CD14-positive monocyte (primary cell): ENCODE results near the gene CREB5. TPM values are rescaled to one million over a fixed set of nuclear protein-coding genes. Genes with fewer than 3 reads are reported as not detected.

Source experiments
- DNase-seq, 3 donors: peaks; one replicate each; pipeline ENCODE4 v3.0.0-alpha.2; 2011 to 2022
- H2AFZ ChIP-seq: 2 replicates; pipeline ENCODE4 v1.6.0; 2012; ENCODE audit warnings: mild to moderate bottlenecking, low read depth, low read length, inconsistent platforms; ENCODE audit not compliant: insufficient read depth, poor library complexity, severe bottlenecking
- H3K27ac ChIP-seq, 2 donors: 1 replicate in 1 of 2; 2 replicates in 1 of 2; pipeline ENCODE4 v1.5.1; 2012 to 2013; ENCODE audit warnings: low read length in 2 of 2, control low read depth in 1 of 2, inconsistent platforms in 1 of 2, low read depth in 1 of 2, mild to moderate bottlenecking in 1 of 2
- H3K27me3 ChIP-seq, 2 donors: one replicate each; pipeline versions ENCODE4 v1.6.0 to v1.6.1; 2011 to 2013; ENCODE audit warnings: low read length in 2 of 2; ENCODE audit not compliant: control insufficient read depth in 2 of 2, insufficient read depth in 2 of 2
- H3K36me3 ChIP-seq, 2 donors: replicated peaks in 1 of 2; 1 replicate in 1 of 2; 2 replicates in 1 of 2; pipeline versions ENCODE4 v1.5.1 to v1.6.1; 2012 to 2013; ENCODE audit warnings: low read length in 2 of 2, control low read depth in 1 of 2, inconsistent platforms in 1 of 2, mild to moderate bottlenecking in 1 of 2; ENCODE audit not compliant: insufficient read depth in 2 of 2, control insufficient read depth in 1 of 2
- H3K4me1 ChIP-seq, 2 donors: 1 replicate in 1 of 2; 2 replicates in 1 of 2; pipeline versions ENCODE4 v1.5.1 to v1.6.1; 2012 to 2013; ENCODE audit warnings: low read length in 2 of 2, control low read depth in 1 of 2, inconsistent platforms in 1 of 2, mild to moderate bottlenecking in 1 of 2, moderate library complexity in 1 of 2; ENCODE audit not compliant: insufficient read depth in 2 of 2, control insufficient read depth in 1 of 2
- H3K4me2 ChIP-seq: replicated peaks from 2 replicates; pipeline ENCODE3; 2012; ENCODE audit warnings: low read length, moderate library complexity, mild to moderate bottlenecking; ENCODE audit not compliant: poor library complexity, severe bottlenecking; ENCODE audit errors: extremely low read depth
- H3K4me3 ChIP-seq, 3 experiments: fragments of 200-600 bp in 1 of 3; sonication (generic) in 1 of 3; replicated peaks in 1 of 3; 1 replicate in 2 of 3; 2 replicates in 1 of 3; pipeline ENCODE4 v1.5.1; 2011 to 2013; ENCODE audit warnings: low read length in 3 of 3, mild to moderate bottlenecking in 3 of 3, control low read depth in 2 of 3, low read depth in 2 of 3, inconsistent platforms in 1 of 3, moderate library complexity in 1 of 3
- H3K79me2 ChIP-seq: 2 replicates; pipeline ENCODE4 v1.6.0; 2012; ENCODE audit warnings: mild to moderate bottlenecking, control low read depth, inconsistent platforms, low read length, moderate library complexity; ENCODE audit not compliant: insufficient read depth
- H3K9ac ChIP-seq: 2 replicates; pipeline ENCODE4 v1.6.0; 2017; ENCODE audit warnings: low read length, mild to moderate bottlenecking; ENCODE audit not compliant: insufficient read depth, poor library complexity, severe bottlenecking
- H3K9me3 ChIP-seq, 2 donors: replicated peaks in 1 of 2; 1 replicate in 1 of 2; 2 replicates in 1 of 2; pipeline versions ENCODE4 v1.5.1 to v1.6.1; 2012 to 2013; ENCODE audit warnings: low read length in 2 of 2, control low read depth in 1 of 2; ENCODE audit not compliant: control insufficient read depth in 1 of 2, insufficient read depth in 1 of 2
- H4K20me1 ChIP-seq: 2 replicates; pipeline ENCODE4 v1.6.0; 2012; ENCODE audit warnings: mild to moderate bottlenecking, low read length, control low read depth, moderate library complexity; ENCODE audit not compliant: insufficient read depth
- H3K27ac Mint-ChIP-seq, 7 donors: one replicate each; pipeline ENCODE4 v1.8.0; 2020; ENCODE audit warnings: mild to moderate bottlenecking in 7 of 7, mixed read lengths in 7 of 7, moderate library complexity in 6 of 7, inconsistent platforms in 2 of 7
- H3K27me3 Mint-ChIP-seq, 3 donors: one replicate each; pipeline ENCODE4 v1.8.0; 2021 to 2022; ENCODE audit warnings: low read depth in 3 of 3, mild to moderate bottlenecking in 3 of 3, mixed read lengths in 3 of 3, moderate library complexity in 3 of 3, inconsistent platforms in 1 of 3
- H3K36me3 Mint-ChIP-seq, 2 donors: one replicate each; pipeline ENCODE4 v1.8.0; 2020; ENCODE audit warnings: mixed read lengths in 2 of 2, inconsistent platforms in 1 of 2, mild to moderate bottlenecking in 1 of 2
- H3K4me1 Mint-ChIP-seq: one replicate; pipeline ENCODE4 v1.8.0; 2020; ENCODE audit warnings: mild to moderate bottlenecking, mixed read lengths
- H3K4me3 Mint-ChIP-seq, 2 donors: one replicate each; pipeline ENCODE4 v1.8.0; 2020; ENCODE audit warnings: mild to moderate bottlenecking in 2 of 2, mixed read lengths in 2 of 2, moderate library complexity in 1 of 2
- H3K9me3 Mint-ChIP-seq, 7 donors: one replicate each; pipeline ENCODE4 v1.8.0; 2020 to 2022; ENCODE audit warnings: mixed read lengths in 7 of 7, mild to moderate bottlenecking in 6 of 7, moderate library complexity in 6 of 7, inconsistent platforms in 2 of 7
- WGBS: methylation state at CpG from one replicate; pipeline ENCODE4 v1.1.5; 2013; ENCODE audit warnings: missing lambda C conversion rate; ENCODE audit not compliant: insufficient coverage; 5-methylcytosine and 5-hydroxymethylcytosine counted together
- intact Hi-C, 2 donors: fragments of 100-400 bp; cut with micrococcal nuclease; formaldehyde crosslinking; loops; one replicate each; pipeline versions ENCODE4 v1.15.0 to v1.15.1; 2023
- polyA plus RNA-seq, 3 donors: library from polyadenylated mRNA; depleted of rRNA in 1 of 3; unstranded in 2 of 3; stranded (reverse) in 1 of 3; fragments of 300-500 nt in 2 of 3; fragments of >200 nt in 1 of 3; fragmentation: Illumina TruSeq in 2 of 3; gene quantifications; 1 replicate in 2 of 3; 2 replicates in 1 of 3; pipeline ENCODE4 v1.2.3, GENCODE V29; 2012 to 2021
- TF ChIP-seq, protein P1 (sequence below): fragments of 200-600 bp; IDR thresholded peaks from one replicate; pipeline ENCODE4 v1.8.0; 2022; ENCODE audit warnings: antibody characterized with exemption, mild to moderate bottlenecking

The CREB5 gene
- polyA plus RNA-seq, 3 donors = 25.1 to 72.3 (median 44.2) TPM

- H3K9ac ChIP-seq = no peak overlapping the region
- TF ChIP-seq, protein P1, sequence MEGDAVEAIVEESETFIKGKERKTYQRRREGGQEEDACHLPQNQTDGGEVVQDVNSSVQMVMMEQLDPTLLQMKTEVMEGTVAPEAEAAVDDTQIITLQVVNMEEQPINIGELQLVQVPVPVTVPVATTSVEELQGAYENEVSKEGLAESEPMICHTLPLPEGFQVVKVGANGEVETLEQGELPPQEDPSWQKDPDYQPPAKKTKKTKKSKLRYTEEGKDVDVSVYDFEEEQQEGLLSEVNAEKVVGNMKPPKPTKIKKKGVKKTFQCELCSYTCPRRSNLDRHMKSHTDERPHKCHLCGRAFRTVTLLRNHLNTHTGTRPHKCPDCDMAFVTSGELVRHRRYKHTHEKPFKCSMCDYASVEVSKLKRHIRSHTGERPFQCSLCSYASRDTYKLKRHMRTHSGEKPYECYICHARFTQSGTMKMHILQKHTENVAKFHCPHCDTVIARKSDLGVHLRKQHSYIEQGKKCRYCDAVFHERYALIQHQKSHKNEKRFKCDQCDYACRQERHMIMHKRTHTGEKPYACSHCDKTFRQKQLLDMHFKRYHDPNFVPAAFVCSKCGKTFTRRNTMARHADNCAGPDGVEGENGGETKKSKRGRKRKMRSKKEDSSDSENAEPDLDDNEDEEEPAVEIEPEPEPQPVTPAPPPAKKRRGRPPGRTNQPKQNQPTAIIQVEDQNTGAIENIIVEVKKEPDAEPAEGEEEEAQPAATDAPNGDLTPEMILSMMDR = no peak
- peak overlapping the region in 1 of 7 donors; percentile 60 for H3K27ac Mint-ChIP-seq
- H3K9me3 ChIP-seq = no peaks in the 10 kb centered on the region
- peaks cover 0 to 18% of the 10 kb centered on the region in 2 donors for H3K36me3 ChIP-seq
- no peaks in the 10 kb centered on the region for H3K27me3 ChIP-seq
- no peaks in the 10 kb centered on the region for H3K79me2 ChIP-seq
- peaks cover 0 to 2% (median 0%) of the 10 kb centered on the region in 7 donors for H3K9me3 Mint-ChIP-seq
- no peak overlapping the region for H3K4me2 ChIP-seq
- H4K20me1 ChIP-seq = peaks cover 100% of the 10 kb centered on the region
- DNase-seq = no peak
- 0% methylated on average over 1 of the region's 2 CpGs for WGBS
- H3K4me3 ChIP-seq = no peak overlapping the region
- H3K4me3 Mint-ChIP-seq = no peak overlapping the region
- peaks cover 0 to 2% (median 0%) of the 10 kb centered on the region in 3 donors for H3K27me3 Mint-ChIP-seq
- H3K4me1 ChIP-seq = no peaks in the 10 kb centered on the region
- no peak overlapping the region for H2AFZ ChIP-seq
- H3K4me1 Mint-ChIP-seq = peaks cover 9% of the 10 kb centered on the region
- intact Hi-C loops = no loop called here
- H3K36me3 Mint-ChIP-seq = peaks cover 33 to 53% of the 10 kb centered on the region in 2 donors
- no peak overlapping the region for H3K27ac ChIP-seq
Observed at GRCh38 chr7:28792858-28793257, 380.5 kb downstream of the CREB5 start.

DNA sequence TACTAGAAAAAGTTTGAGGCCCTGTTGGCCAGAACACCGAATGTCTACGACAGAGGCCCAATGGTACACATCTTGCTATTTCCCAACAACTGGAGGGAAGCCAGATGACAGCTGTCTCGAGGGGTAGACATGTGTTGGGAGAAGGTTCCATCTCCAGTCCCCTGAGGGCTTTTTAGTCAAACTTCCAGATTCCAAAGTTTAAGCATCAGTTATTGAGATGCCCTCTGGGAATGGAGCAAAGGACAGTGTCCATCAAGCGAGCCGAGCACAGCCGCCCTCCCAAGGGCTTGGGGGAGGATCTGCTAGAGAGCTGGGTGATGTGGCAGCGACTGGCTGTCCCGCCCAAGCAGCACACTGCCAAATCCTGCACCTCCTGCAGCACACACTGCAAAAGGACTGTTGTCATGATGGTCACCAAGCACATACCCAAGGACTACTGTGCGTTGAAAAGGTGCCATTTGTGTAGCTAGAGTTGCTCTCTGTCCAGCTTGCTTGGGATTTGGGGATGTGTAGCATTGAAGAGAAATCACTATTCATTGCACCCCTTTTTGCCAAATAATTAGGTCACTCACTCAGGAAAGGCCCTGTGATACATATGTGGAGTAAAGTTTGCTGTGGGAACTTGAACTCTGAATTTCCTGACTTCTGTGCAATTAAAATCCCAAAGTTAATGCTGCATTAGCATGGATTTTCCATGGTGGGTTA lies 381.2 kb downstream of the CREB5 start:
- no peak overlapping the region for H3K4me3 ChIP-seq
- H4K20me1 ChIP-seq = peaks cover 99% of the 10 kb centered on the region
- H3K79me2 ChIP-seq = no peaks in the 10 kb centered on the region
- no peak overlapping the region for H3K4me3 Mint-ChIP-seq
- H3K9me3 Mint-ChIP-seq = peaks cover 0 to 2% (median 0%) of the 10 kb centered on the region in 7 donors
- intact Hi-C loops = no loop called here
- DNase-seq = no peak
- no peak overlapping the region for H3K9ac ChIP-seq
- H3K27ac ChIP-seq = no peak overlapping the region
- H3K36me3 Mint-ChIP-seq = peaks cover 34 to 59% of the 10 kb centered on the region in 2 donors
- H2AFZ ChIP-seq = no peak overlapping the region
- no peak overlapping the region for H3K4me2 ChIP-seq
- peaks cover 0 to 2% (median 0%) of the 10 kb centered on the region in 3 donors for H3K27me3 Mint-ChIP-seq
- H3K4me1 ChIP-seq = no peaks in the 10 kb centered on the region
- 90% methylated on average over 4 of the region's 9 CpGs for WGBS
- no peak overlapping the region for H3K27ac Mint-ChIP-seq
- TF ChIP-seq, protein P1 = no peak
- peaks cover 0 to 21% of the 10 kb centered on the region in 2 donors for H3K36me3 ChIP-seq
- H3K9me3 ChIP-seq = no peaks in the 10 kb centered on the region
- H3K4me1 Mint-ChIP-seq = peaks cover 10% of the 10 kb centered on the region
- no peaks in the 10 kb centered on the region for H3K27me3 ChIP-seq
